ENCODE data around the gene EXOC4.

The EXOC4 gene

DNA sequence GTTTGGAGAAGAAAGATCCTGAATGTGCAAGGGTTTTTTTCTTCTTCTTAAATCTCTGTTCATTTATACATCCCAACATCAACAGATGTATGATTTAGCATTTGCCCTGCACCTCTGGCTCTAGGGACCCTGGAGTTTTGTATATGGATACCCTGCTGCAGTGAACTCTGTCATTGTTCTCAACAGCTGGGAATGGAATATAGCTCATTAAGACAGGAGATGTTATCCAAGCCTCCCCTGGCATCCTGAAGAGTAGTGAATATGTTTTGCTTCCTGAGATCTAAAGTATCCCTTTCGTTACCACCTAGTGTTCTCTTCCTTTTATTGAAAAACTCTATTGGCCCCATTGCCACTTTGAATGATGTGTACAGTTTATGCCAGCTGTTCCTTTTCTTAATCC is 275.9 kb downstream of the EXOC4 start:
- H3K4me2 ChIP-seq (ENCODE audit: insufficient read depth, low read length, poor library complexity, severe bottlenecking): no peak overlapping the region
- H4K91ac ChIP-seq (ENCODE audit: low read depth, low read length, poor library complexity): no peak overlapping the region
- WGBS, 2 donors (ENCODE audit: extremely low coverage in 2 of 2, insufficient read length in 2 of 2, insufficient replicate concordance in 1 of 2): no CpG with 5 or more reads among the region's 1 CpG

GRCh38 chr7:133529861-133530260 is 277.0 kb downstream of the EXOC4 start:
- Histone ChIP-seq H3K27me3 (ENCODE audit: control insufficient read depth in 3 of 3, insufficient read depth in 3 of 3, low read depth in 1 of 3, low read length in 3 of 3) (no peaks in the 10 kb centered on the region), H3K18ac (ENCODE audit: low read length) (no peak overlapping the region), H4K91ac (ENCODE audit: low read depth, low read length, poor library complexity) (no peak overlapping the region), H3K9me3 (replicated peaks in 1 of 2; ENCODE audit: control insufficient read depth in 2 of 2, insufficient read depth in 1 of 2, low read depth in 1 of 2, low read length in 2 of 2) (no peaks in the 10 kb centered on the region), H3K4me3 (ENCODE audit: low read length in 2 of 2) (no peak overlapping the region), H2BK12ac (ENCODE audit: low read length) (no peak overlapping the region), H2AFZ (ENCODE audit: low read length) (no peak overlapping the region), H3K27ac (replicated peaks; ENCODE audit: low read length) (no peak overlapping the region), H3K14ac (ENCODE audit: low read length) (no peak overlapping the region), H3K4me1 (ENCODE audit: control insufficient read depth in 2 of 2, insufficient read depth in 1 of 2, low read depth in 1 of 2, low read length in 2 of 2) (no peaks in the 10 kb centered on the region), H3K23ac (ENCODE audit: low read depth, low read length, poor library complexity) (no peak overlapping the region), H3K9ac (ENCODE audit: low read depth, low read length, poor library complexity) (no peak overlapping the region), H2AK5ac (ENCODE audit: low read depth, low read length) (no peak overlapping the region), H3K36me3 (replicated peaks in 1 of 2; ENCODE audit: control insufficient read depth in 2 of 2, insufficient read depth in 2 of 2, low read length in 2 of 2) (no peaks in the 10 kb centered on the region), H4K8ac (ENCODE audit: low read depth, low read length) (no peak overlapping the region), H2BK120ac (ENCODE audit: low read depth, low read length) (no peak overlapping the region), H3K4ac (ENCODE audit: low read length) (no peak overlapping the region), H3K79me1 (ENCODE audit: low read depth, low read length) (no peaks in the 10 kb centered on the region), H2BK15ac (ENCODE audit: low read length) (no peak overlapping the region), H2BK5ac (ENCODE audit: low read length) (no peak overlapping the region), H3K4me2 (ENCODE audit: insufficient read depth, low read length, poor library complexity, severe bottlenecking) (no peak overlapping the region)
- DNase-seq (ENCODE audit: low spot score): no peak
- no CpG with 5 or more reads among the region's 4 CpGs for WGBS, 2 donors (ENCODE audit: extremely low coverage in 2 of 2, insufficient read length in 2 of 2, insufficient replicate concordance in 1 of 2)

More for the DNA sequence above, 275.9 kb downstream of the EXOC4 start:
- no peak overlapping the region for H3K4ac ChIP-seq (ENCODE audit: low read length)
- H4K8ac ChIP-seq (ENCODE audit: low read depth, low read length): no peak overlapping the region
- no peak overlapping the region for H2BK5ac ChIP-seq (ENCODE audit: low read length)
- no peak overlapping the region for H2BK15ac ChIP-seq (ENCODE audit: low read length)
- H2AFZ ChIP-seq (ENCODE audit: low read length): no peak overlapping the region
- no peak overlapping the region for H3K14ac ChIP-seq (ENCODE audit: low read length)
- H3K9ac ChIP-seq (ENCODE audit: low read depth, low read length, poor library complexity): no peak overlapping the region
- no peaks in the 10 kb centered on the region for H3K9me3 ChIP-seq (replicated peaks in 1 of 2; ENCODE audit: control insufficient read depth in 2 of 2, insufficient read depth in 1 of 2, low read depth in 1 of 2, low read length in 2 of 2)
- H3K79me1 ChIP-seq (ENCODE audit: low read depth, low read length): no peaks in the 10 kb centered on the region
- no peak overlapping the region for H3K27ac ChIP-seq (replicated peaks; ENCODE audit: low read length)
- H3K4me3 ChIP-seq (ENCODE audit: low read length in 2 of 2): no peak overlapping the region
- no peaks in the 10 kb centered on the region for H3K27me3 ChIP-seq (ENCODE audit: control insufficient read depth in 3 of 3, insufficient read depth in 3 of 3, low read depth in 1 of 3, low read length in 3 of 3)
- no peaks in the 10 kb centered on the region for H3K4me1 ChIP-seq (ENCODE audit: control insufficient read depth in 2 of 2, insufficient read depth in 1 of 2, low read depth in 1 of 2, low read length in 2 of 2)
- no peak overlapping the region for H2BK12ac ChIP-seq (ENCODE audit: low read length)
- H2BK120ac ChIP-seq (ENCODE audit: low read depth, low read length): no peak overlapping the region
- no peaks in the 10 kb centered on the region for H3K36me3 ChIP-seq (replicated peaks in 1 of 2; ENCODE audit: control insufficient read depth in 2 of 2, insufficient read depth in 2 of 2, low read length in 2 of 2)
- H3K23ac ChIP-seq (ENCODE audit: low read depth, low read length, poor library complexity): no peak overlapping the region
- no peak for DNase-seq (ENCODE audit: low spot score)
- no peak overlapping the region for H2AK5ac ChIP-seq (ENCODE audit: low read depth, low read length)
- H3K18ac ChIP-seq (ENCODE audit: low read length): no peak overlapping the region

GRCh38 chr7:133530682-133531081 is 277.8 kb downstream of the EXOC4 start:
- no peak overlapping the region for H2AK5ac ChIP-seq (ENCODE audit: low read depth, low read length)
- H3K9ac ChIP-seq (ENCODE audit: low read depth, low read length, poor library complexity): no peak overlapping the region
- H3K27me3 ChIP-seq (ENCODE audit: control insufficient read depth in 3 of 3, insufficient read depth in 3 of 3, low read depth in 1 of 3, low read length in 3 of 3): no peaks in the 10 kb centered on the region
- H2BK12ac ChIP-seq (ENCODE audit: low read length): no peak overlapping the region
- no peak overlapping the region for H3K4me2 ChIP-seq (ENCODE audit: insufficient read depth, low read length, poor library complexity, severe bottlenecking)
- no peak overlapping the region for H3K4ac ChIP-seq (ENCODE audit: low read length)
- no peak overlapping the region for H3K18ac ChIP-seq (ENCODE audit: low read length)
- H3K27ac ChIP-seq (replicated peaks; ENCODE audit: low read length): no peak overlapping the region
- H3K9me3 ChIP-seq (replicated peaks in 1 of 2; ENCODE audit: control insufficient read depth in 2 of 2, insufficient read depth in 1 of 2, low read depth in 1 of 2, low read length in 2 of 2): no peaks in the 10 kb centered on the region
- no peak overlapping the region for H2BK15ac ChIP-seq (ENCODE audit: low read length)
- no peak overlapping the region for H4K8ac ChIP-seq (ENCODE audit: low read depth, low read length)
- no peak overlapping the region for H2BK120ac ChIP-seq (ENCODE audit: low read depth, low read length)
- H3K79me1 ChIP-seq (ENCODE audit: low read depth, low read length): no peaks in the 10 kb centered on the region
- H3K14ac ChIP-seq (ENCODE audit: low read length): no peak overlapping the region
- DNase-seq (ENCODE audit: low spot score): no peak
- H3K36me3 ChIP-seq (replicated peaks in 1 of 2; ENCODE audit: control insufficient read depth in 2 of 2, insufficient read depth in 2 of 2, low read length in 2 of 2): no peaks in the 10 kb centered on the region
- no peak overlapping the region for H3K23ac ChIP-seq (ENCODE audit: low read depth, low read length, poor library complexity)
- no peak overlapping the region for H2BK5ac ChIP-seq (ENCODE audit: low read length)
- H2AFZ ChIP-seq (ENCODE audit: low read length): no peak overlapping the region
- H4K91ac ChIP-seq (ENCODE audit: low read depth, low read length, poor library complexity): no peak overlapping the region
- no peak overlapping the region for H3K4me3 ChIP-seq (ENCODE audit: low read length in 2 of 2)
- no peaks in the 10 kb centered on the region for H3K4me1 ChIP-seq (ENCODE audit: control insufficient read depth in 2 of 2, insufficient read depth in 1 of 2, low read depth in 1 of 2, low read length in 2 of 2)
- WGBS, 2 donors (ENCODE audit: extremely low coverage in 2 of 2, insufficient read length in 2 of 2, insufficient replicate concordance in 1 of 2): no CpG with 5 or more reads among the region's 4 CpGs

GRCh38 chr7:133534816-133535215 is 281.9 kb downstream of the EXOC4 start:
- H3K79me1 ChIP-seq (ENCODE audit: low read depth, low read length): no peaks in the 10 kb centered on the region
- no peak overlapping the region for H3K4me2 ChIP-seq (ENCODE audit: insufficient read depth, low read length, poor library complexity, severe bottlenecking)
- H4K91ac ChIP-seq (ENCODE audit: low read depth, low read length, poor library complexity): no peak overlapping the region
- no peaks in the 10 kb centered on the region for H3K36me3 ChIP-seq (replicated peaks in 1 of 2; ENCODE audit: control insufficient read depth in 2 of 2, insufficient read depth in 2 of 2, low read length in 2 of 2)
- H3K27me3 ChIP-seq (ENCODE audit: control insufficient read depth in 3 of 3, insufficient read depth in 3 of 3, low read depth in 1 of 3, low read length in 3 of 3): no peaks in the 10 kb centered on the region
- no peak overlapping the region for H2BK12ac ChIP-seq (ENCODE audit: low read length)
- DNase-seq (ENCODE audit: low spot score): no peak
- no peak overlapping the region for H2BK15ac ChIP-seq (ENCODE audit: low read length)
- no peaks in the 10 kb centered on the region for H3K4me1 ChIP-seq (ENCODE audit: control insufficient read depth in 2 of 2, insufficient read depth in 1 of 2, low read depth in 1 of 2, low read length in 2 of 2)
- H3K27ac ChIP-seq (replicated peaks; ENCODE audit: low read length): no peak overlapping the region
- no peak overlapping the region for H2AK5ac ChIP-seq (ENCODE audit: low read depth, low read length)
- no peak overlapping the region for H3K9ac ChIP-seq (ENCODE audit: low read depth, low read length, poor library complexity)
- H2BK5ac ChIP-seq (ENCODE audit: low read length): no peak overlapping the region
- no peak overlapping the region for H3K14ac ChIP-seq (ENCODE audit: low read length)
- no peak overlapping the region for H3K4me3 ChIP-seq (ENCODE audit: low read length in 2 of 2)
- H2BK120ac ChIP-seq (ENCODE audit: low read depth, low read length): no peak overlapping the region
- H3K9me3 ChIP-seq (replicated peaks in 1 of 2; ENCODE audit: control insufficient read depth in 2 of 2, insufficient read depth in 1 of 2, low read depth in 1 of 2, low read length in 2 of 2): no peaks in the 10 kb centered on the region
- no peak overlapping the region for H2AFZ ChIP-seq (ENCODE audit: low read length)
- no peak overlapping the region for H4K8ac ChIP-seq (ENCODE audit: low read depth, low read length)
- H3K18ac ChIP-seq (ENCODE audit: low read length): no peak overlapping the region
- WGBS, 2 donors (ENCODE audit: extremely low coverage in 2 of 2, insufficient read length in 2 of 2, insufficient replicate concordance in 1 of 2): no CpG with 5 or more reads among the region's 5 CpGs
- no peak overlapping the region for H3K4ac ChIP-seq (ENCODE audit: low read length)
- H3K23ac ChIP-seq (ENCODE audit: low read depth, low read length, poor library complexity): no peak overlapping the region
